Nephron progenitor cell (in vitro differentiated cells): ENCODE results near the gene CAV2.

Source experiments
- DNase-seq: peaks from one replicate; pipeline ENCODE4 v3.0.0; 2021
- H3K27ac Mint-ChIP-seq: 2 replicates; pipeline ENCODE4 v1.8.0; 2021; ENCODE audit warnings: mild to moderate bottlenecking, moderate library complexity, mixed read lengths
- H3K27me3 Mint-ChIP-seq: 2 replicates; pipeline ENCODE4 v1.8.0; 2021; ENCODE audit warnings: mild to moderate bottlenecking, low read depth, mixed read lengths; ENCODE audit not compliant: poor library complexity
- H3K36me3 Mint-ChIP-seq: 2 replicates; pipeline ENCODE4 v1.8.0; 2021; ENCODE audit warnings: low read depth, mixed read lengths
- H3K4me1 Mint-ChIP-seq: 2 replicates; pipeline ENCODE4 v1.8.0; 2021; ENCODE audit warnings: mixed read lengths
- H3K4me3 Mint-ChIP-seq: 2 replicates; pipeline ENCODE4 v1.8.0; 2021; ENCODE audit warnings: mild to moderate bottlenecking, moderate library complexity, mixed read lengths
- H3K9me3 Mint-ChIP-seq: 2 replicates; pipeline ENCODE4 v1.8.0; 2021; ENCODE audit warnings: mild to moderate bottlenecking, moderate library complexity, mixed read lengths
- TF ChIP-seq, protein P1 (sequence below): fragments of 200-600 bp; sonication (generic); IDR thresholded peaks from 2 replicates; pipeline ENCODE4 v1.5.0; 2021; ENCODE audit warnings: antibody characterized with exemption

Gene CAV2

DNA sequence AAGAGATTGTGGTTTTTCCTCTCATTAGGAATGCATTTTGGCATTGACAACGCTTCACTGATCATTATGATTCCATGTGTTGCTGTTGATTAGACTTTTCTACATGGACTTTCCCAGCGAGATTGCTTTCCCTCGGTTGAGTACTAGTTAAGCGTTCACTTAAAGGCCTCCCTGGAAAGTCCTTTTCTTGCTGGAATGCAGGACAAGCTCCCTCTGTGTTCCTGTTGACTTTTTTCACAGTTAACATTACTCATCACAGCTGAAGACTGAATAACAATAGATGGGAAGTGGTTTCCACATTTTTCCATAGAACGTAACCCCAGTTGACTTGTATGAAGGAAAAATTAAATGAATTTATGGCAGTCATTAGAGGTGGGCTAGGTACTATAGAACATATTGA, 22.7 kb downstream of the CAV2 start:
- no peak for DNase-seq

DNA sequence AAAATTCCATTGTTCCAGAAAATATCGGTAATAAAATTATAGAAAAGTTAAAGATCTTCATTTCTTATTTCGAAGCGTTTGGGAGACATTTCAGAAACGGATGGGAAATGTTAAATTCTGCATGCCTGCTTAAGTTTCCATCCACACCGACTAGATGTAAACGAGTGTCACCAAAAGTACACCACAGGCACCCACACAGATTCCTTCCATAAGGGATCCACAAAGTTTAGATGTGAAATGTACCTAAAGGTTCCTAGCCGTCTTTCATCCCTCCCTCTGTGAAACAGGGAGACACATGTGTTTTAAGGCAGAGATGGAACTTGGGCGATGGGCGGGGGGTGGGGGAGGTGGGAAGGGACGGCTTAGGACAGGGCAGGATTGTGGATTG, 24.7 kb downstream of the CAV2 start:
- H3K9me3 Mint-ChIP-seq, result no peaks in the 10 kb centered on the region
- peaks cover 79% of the 10 kb centered on the region for H3K27me3 Mint-ChIP-seq
- H3K27ac Mint-ChIP-seq, result no peak overlapping the region
- peaks cover 20% of the 10 kb centered on the region for H3K4me1 Mint-ChIP-seq
- DNase-seq, result no peak
- no peak overlapping the region for H3K4me3 Mint-ChIP-seq
- H3K36me3 Mint-ChIP-seq, result no peaks in the 10 kb centered on the region
- TF ChIP-seq, protein P1, sequence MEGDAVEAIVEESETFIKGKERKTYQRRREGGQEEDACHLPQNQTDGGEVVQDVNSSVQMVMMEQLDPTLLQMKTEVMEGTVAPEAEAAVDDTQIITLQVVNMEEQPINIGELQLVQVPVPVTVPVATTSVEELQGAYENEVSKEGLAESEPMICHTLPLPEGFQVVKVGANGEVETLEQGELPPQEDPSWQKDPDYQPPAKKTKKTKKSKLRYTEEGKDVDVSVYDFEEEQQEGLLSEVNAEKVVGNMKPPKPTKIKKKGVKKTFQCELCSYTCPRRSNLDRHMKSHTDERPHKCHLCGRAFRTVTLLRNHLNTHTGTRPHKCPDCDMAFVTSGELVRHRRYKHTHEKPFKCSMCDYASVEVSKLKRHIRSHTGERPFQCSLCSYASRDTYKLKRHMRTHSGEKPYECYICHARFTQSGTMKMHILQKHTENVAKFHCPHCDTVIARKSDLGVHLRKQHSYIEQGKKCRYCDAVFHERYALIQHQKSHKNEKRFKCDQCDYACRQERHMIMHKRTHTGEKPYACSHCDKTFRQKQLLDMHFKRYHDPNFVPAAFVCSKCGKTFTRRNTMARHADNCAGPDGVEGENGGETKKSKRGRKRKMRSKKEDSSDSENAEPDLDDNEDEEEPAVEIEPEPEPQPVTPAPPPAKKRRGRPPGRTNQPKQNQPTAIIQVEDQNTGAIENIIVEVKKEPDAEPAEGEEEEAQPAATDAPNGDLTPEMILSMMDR, result no peak

More for the DNA sequence above, 22.7 kb downstream of the CAV2 start:
- TF ChIP-seq, protein P1, result no peak
- Mint-ChIP-seq H3K9me3 (no peaks in the 10 kb centered on the region), H3K4me1 (peaks cover 15% of the 10 kb centered on the region), H3K4me3 (no peak overlapping the region), H3K36me3 (no peaks in the 10 kb centered on the region), H3K27ac (no peak overlapping the region), H3K27me3 (peaks cover 71% of the 10 kb centered on the region)

DNA sequence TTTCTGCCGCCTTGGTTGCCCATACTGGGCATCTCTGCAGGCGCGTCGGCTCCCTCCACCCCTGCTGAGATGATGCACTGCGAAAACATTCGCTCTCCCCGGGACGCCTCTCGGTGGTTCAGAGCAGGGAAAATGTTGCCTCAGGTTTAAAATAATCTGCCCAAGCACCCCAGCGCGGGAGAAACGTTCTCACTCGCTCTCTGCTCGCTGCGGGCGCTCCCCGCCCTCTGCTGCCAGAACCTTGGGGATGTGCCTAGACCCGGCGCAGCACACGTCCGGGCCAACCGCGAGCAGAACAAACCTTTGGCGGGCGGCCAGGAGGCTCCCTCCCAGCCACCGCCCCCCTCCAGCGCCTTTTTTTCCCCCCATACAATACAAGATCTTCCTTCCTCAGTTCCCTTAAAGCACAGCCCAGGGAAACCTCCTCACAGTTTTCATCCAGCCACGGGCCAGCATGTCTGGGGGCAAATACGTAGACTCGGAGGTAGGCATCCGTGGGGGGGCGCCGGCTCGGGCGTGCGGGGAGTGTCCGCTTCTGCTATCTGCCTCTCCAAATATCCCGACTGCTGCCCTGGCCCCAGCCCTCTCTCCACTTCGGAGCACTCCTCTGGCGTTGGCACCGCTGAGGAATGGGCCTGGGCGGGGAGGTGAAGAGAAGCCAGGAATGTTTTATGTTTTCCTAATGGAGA, 25.2 kb downstream of the CAV2 start, which contains the start of gene CAV1:
CAV1 (plus strand) TSS at position 428 of the 689 bp plus-strand sequence; CDS start at position 455, 27 bp downstream.
- Mint-ChIP-seq H3K9me3 (no peaks in the 10 kb centered on the region), H3K4me1 (peaks cover 20% of the 10 kb centered on the region), H3K36me3 (no peaks in the 10 kb centered on the region), H3K27ac (no peak within 1 kb of the TSS), H3K27me3 (peaks cover 75% of the 10 kb centered on the region), H3K4me3 (peak within 1 kb of the TSS; percentile 87)
- TF ChIP-seq, protein P1, result no peak
- peak; percentile 44 for DNase-seq

DNA sequence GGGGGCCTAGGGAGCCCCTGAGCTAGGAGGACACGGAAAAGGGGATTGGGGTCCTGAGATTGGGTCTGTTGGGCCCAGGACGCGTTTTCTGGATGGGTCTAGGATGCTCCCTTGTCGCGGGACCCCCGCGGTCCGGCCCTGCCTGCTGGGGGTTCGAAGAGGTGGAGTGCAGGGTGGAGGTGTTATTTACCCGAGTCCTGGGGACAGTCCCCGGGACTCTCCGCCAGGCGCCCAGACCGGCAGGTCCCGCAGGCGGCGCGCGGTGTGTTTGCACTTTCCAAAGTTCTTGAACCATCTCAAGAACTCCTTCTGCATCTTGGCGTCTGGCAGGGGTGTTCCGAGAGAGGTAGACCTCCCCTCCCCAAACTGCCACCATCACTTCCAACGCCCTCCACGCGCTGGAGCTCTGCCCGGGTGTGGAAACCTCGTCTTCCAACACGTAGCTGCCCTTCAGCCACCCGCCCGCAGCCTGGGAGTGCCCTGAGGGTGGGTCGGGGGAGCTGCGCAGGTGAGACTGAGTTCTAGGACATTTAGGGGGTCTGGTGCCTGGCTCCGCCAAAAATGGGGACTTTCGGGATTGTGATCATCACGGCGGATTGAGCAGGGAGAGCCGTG, 25.9 kb downstream of the CAV2 start:
- Mint-ChIP-seq H3K27me3 (peaks cover 71% of the 10 kb centered on the region), H3K4me1 (peaks cover 20% of the 10 kb centered on the region), H3K36me3 (no peaks in the 10 kb centered on the region), H3K4me3 (peak overlapping the region; percentile 87), H3K27ac (no peak overlapping the region), H3K9me3 (no peaks in the 10 kb centered on the region)
- TF ChIP-seq, protein P1, result no peak
- DNase-seq, result peak; percentile 25

DNA sequence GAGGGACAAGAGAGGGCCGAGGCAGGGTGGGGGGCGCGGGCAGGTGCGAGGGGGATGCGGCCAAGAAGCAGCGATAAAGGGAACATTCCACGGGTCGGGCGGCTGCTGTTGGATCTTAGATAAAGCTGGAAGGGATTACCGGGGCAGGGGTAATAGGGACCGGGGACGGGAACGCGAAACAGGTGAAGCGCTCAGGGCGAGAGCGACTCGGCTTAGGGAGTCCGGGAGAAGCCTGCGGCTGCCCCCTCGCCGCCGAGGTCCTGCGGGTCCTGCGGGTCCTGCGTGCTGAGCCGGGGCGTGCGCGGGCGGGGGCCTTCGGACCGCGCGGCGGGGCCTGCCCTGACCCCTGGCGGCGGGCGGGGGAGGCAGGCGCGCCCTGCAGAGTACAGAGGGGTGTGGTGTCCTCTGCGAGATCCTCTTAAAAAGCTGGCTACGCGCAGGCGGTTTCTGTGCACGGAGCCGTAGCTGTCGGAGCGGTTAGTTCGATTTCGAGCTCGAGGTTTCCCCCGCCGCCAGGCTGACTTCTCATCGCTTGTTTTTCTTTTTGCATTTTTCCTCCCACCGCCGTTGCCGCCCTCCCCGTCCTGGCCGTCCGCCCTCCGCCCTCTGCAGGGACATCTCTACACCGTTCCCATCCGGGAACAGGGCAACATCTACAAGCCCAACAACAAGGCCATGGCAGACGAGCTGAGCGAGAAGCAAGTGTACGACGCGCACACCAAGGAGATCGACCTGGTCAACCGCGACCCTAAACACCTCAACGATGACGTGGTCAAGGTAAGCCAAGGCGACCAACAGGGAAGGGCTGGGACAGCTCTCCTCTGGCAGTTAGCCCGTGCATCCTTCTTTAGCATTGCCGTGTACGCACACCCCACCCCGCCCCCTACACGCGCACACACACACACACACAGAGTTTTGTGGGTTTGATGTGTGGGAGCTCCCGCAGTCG, 26.6 kb downstream of the CAV2 start:
- TF ChIP-seq, protein P1, result peak; percentile 58
- peaks cover 74% of the 10 kb centered on the region for H3K27me3 Mint-ChIP-seq
- no peaks in the 10 kb centered on the region for H3K9me3 Mint-ChIP-seq
- DNase-seq, result peak; percentile 84
- H3K36me3 Mint-ChIP-seq, result no peaks in the 10 kb centered on the region
- H3K27ac Mint-ChIP-seq, result no peak overlapping the region
- peak overlapping the region; percentile 87 for H3K4me3 Mint-ChIP-seq
- H3K4me1 Mint-ChIP-seq, result peaks cover 20% of the 10 kb centered on the region
